GM12873 (cell line): ENCODE results near the gene AUNIP.

Experiments
- CTCF ChIP-seq: IDR thresholded peaks from 2 replicates; pipeline ENCODE4 v1.5.1; 2012; ENCODE audit warnings: low read depth, mild to moderate bottlenecking, moderate library complexity, low read length, control low read depth; ENCODE audit not compliant: insufficient read depth; ENCODE audit errors: missing control alignments

AUNIP gene

GRCh38 chr1:25875856-25876692 is 16.8 kb upstream of the AUNIP start:
- TF ChIP-seq CTCF, result no peak

DNA sequence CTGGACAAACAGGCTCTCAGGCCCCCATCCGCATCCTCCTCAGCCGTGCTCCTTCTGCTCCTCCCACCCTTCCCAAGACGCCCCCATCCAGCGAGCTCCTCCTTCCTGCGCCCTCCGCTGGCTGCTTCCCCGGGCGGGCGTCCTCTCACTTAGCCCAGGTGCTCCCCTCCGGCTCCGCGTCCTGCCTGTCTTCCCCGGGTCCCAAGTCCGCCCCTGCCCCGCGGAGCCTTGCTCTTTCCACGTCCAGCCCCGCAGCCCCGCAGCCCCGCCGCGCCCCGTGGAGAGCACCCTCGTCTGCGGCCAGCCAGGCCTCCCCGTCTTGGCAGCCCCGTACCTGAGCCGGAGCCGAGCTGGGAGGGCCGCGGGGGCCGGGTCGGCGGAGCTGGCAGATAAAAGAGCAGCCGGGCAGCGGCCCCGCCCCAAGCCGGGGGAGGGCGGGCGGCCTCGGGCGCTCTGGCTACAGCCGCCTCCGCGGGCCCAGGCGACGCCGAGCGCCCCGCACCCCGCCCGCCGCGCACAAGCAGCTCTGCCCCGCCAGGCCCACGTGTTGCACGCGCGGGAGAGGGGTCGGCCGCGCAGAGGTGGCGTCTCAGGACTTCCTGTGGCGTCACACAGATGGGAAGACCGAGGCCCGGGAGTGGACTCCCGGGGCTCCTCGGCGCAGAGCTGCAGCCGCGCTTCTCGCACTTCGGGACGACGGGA is 16.0 kb upstream of the AUNIP start, which contains the start of gene PAQR7:
Gene PAQR7, minus strand, starts transcription at position 555 of the 702 bp plus-strand sequence. CDS start 11,869 bp downstream, outside the sequence.
- peak; percentile 6 for TF ChIP-seq CTCF

DNA sequence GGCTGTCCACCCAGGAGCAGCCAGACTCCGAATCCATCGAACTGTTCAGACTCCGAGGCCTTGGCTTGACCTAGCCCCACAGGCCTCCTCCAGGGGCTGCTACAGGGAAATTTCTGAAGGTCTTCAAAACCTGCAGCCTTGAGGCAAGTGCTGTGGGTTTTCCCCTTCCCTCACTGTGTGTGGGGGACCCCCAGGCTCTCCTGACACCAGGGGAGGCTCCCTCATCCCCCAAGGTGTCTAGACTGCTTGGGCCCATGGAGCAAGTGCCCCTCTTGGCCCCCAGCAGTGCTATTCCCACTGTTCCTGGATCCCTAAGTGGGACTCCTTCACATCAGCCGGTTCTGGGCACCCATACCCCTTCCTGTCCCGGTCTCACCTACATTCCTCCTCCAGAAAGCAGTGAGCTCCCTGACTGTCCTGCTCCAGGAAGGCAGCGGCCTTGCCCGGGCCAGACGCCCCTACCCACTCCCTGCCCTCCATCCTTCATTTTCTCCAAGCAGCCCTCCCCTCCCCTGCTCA is 15.4 kb upstream of the AUNIP start:
- no peak for TF ChIP-seq CTCF

GRCh38 chr1:25874209-25874608 is 15.0 kb upstream of the AUNIP start:
- no peak for TF ChIP-seq CTCF

- peak; percentile 11 for TF ChIP-seq CTCF
Measured at GRCh38 chr1:25873120-25873519, 13.9 kb upstream of the AUNIP start.

DNA sequence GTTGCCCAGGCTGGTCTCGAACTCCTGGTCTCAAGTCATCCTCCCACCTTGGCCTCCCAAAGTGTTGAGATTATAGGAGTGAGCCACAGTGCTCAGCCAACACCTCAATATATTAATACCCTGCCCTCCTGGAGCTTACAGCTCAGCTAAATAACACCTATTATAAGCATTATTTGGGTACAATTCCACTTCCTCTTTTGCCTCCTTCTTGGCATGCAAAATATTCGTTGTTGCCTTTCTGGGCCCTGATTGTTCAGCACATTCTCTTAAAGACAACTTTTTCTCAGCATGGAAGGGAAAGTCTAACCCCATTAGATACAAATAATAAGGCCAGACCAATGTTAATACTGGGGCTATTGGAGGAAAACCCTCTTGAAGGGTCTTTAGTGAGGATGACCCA is 13.5 kb upstream of the AUNIP start:
- TF ChIP-seq CTCF, result no peak
